Measurements from ENCODE around the gene HIVEP3. TPM values are rescaled to one million over a fixed set of nuclear protein-coding genes. Genes with fewer than 3 reads are reported as not detected.

The HIVEP3 gene
- total RNA-seq, 1 experiment from 2014 or later, result 3.1 TPM

GRCh38 chr1:41632781-41633575 is 285.7 kb downstream of the HIVEP3 start:
- no peak for DNase-seq (ENCODE audit: low spot score)

GRCh38 chr1:41631971-41632370 is 286.8 kb downstream of the HIVEP3 start:
- DNase-seq (ENCODE audit: low spot score), result no peak

GRCh38 chr1:41631154-41631553 is 287.6 kb downstream of the HIVEP3 start:
- no peak for DNase-seq (ENCODE audit: low spot score)

- DNase-seq (ENCODE audit: low spot score), result peak; percentile 69
These were observed 289.2 kb downstream of the HIVEP3 start for GRCh38 chr1:41629571-41629970.

- no peak for DNase-seq (ENCODE audit: low spot score)
These were observed 289.6 kb downstream of the HIVEP3 start for GRCh38 chr1:41629141-41629540.

- DNase-seq (ENCODE audit: low spot score), result no peak
These were observed 291.0 kb downstream of the HIVEP3 start for GRCh38 chr1:41627491-41628280.

GRCh38 chr1:41626616-41627375 is 291.9 kb downstream of the HIVEP3 start:
- DNase-seq (ENCODE audit: low spot score), result peak; percentile 55

- DNase-seq (ENCODE audit: low spot score), result no peak
These were observed 292.6 kb downstream of the HIVEP3 start for GRCh38 chr1:41626146-41626545.

- DNase-seq (ENCODE audit: low spot score), result no peak
These were observed 295.0 kb downstream of the HIVEP3 start for GRCh38 chr1:41623736-41624135.

GRCh38 chr1:41622859-41623732 is 295.6 kb downstream of the HIVEP3 start:
- peak; percentile 59 for DNase-seq (ENCODE audit: low spot score)

- DNase-seq (ENCODE audit: low spot score), result no peak
These were observed 296.3 kb downstream of the HIVEP3 start for GRCh38 chr1:41622402-41622801.

GRCh38 chr1:41621791-41622190 is 296.9 kb downstream of the HIVEP3 start:
- no peak for DNase-seq (ENCODE audit: low spot score)

- no peak for DNase-seq (ENCODE audit: low spot score)
These were observed 297.5 kb downstream of the HIVEP3 start for GRCh38 chr1:41621256-41621655.

GRCh38 chr1:41620365-41621169 is 298.2 kb downstream of the HIVEP3 start:
- DNase-seq (ENCODE audit: low spot score), result no peak

- no peak for DNase-seq (ENCODE audit: low spot score)
These were observed 299.0 kb downstream of the HIVEP3 start for GRCh38 chr1:41619511-41620364.

- no peak for DNase-seq (ENCODE audit: low spot score)
These were observed 299.9 kb downstream of the HIVEP3 start for GRCh38 chr1:41618871-41619270.

GRCh38 chr1:41618066-41618825 is 300.5 kb downstream of the HIVEP3 start:
- DNase-seq (ENCODE audit: low spot score), result peak; percentile 45

- no peak for DNase-seq (ENCODE audit: low spot score)
These were observed 301.4 kb downstream of the HIVEP3 start for GRCh38 chr1:41617336-41617735.

GRCh38 chr1:41616563-41616962 is 302.2 kb downstream of the HIVEP3 start:
- no peak for DNase-seq (ENCODE audit: low spot score)
